Loucy (cell line): Measurements from ENCODE around the gene ADAMTS2.

Source experiments
- H2AFZ ChIP-seq: fragments of 200-600 bp; sonication (generic); 2 replicates; pipeline ENCODE4 v1.6.0; 2016; ENCODE audit warnings: antibody characterized with exemption, mild to moderate bottlenecking, low read length, moderate library complexity
- H3F3A ChIP-seq: fragments of 200-600 bp; 2 replicates; pipeline ENCODE4 v1.6.0; 2016; ENCODE audit warnings: antibody characterized with exemption, low read depth, mild to moderate bottlenecking
- H3K27me3 ChIP-seq: fragments of 200-600 bp; sonication (generic); 2 replicates; pipeline ENCODE4 v1.6.1; 2014; ENCODE audit warnings: low read length, mild to moderate bottlenecking; ENCODE audit not compliant: insufficient read depth, poor library complexity, severe bottlenecking
- H3K36me3 ChIP-seq: fragments of 200-600 bp; sonication (generic); 2 replicates; pipeline ENCODE4 v1.6.1; 2016; ENCODE audit warnings: low read length; ENCODE audit not compliant: insufficient read depth
- H3K4me1 ChIP-seq: fragments of 200-600 bp; sonication (generic); 2 replicates; pipeline ENCODE4 v1.5.1; 2014; ENCODE audit warnings: low read length, mild to moderate bottlenecking; ENCODE audit not compliant: insufficient read depth, poor library complexity, severe bottlenecking
- H3K4me2 ChIP-seq: fragments of 200-600 bp; sonication (generic); 2 replicates; pipeline ENCODE4 v1.6.0; 2014; ENCODE audit warnings: antibody characterized with exemption, low read length, low read depth, mild to moderate bottlenecking; ENCODE audit not compliant: poor library complexity, severe bottlenecking
- H3K4me3 ChIP-seq: fragments of 200-600 bp; sonication (generic); 2 replicates; pipeline ENCODE4 v1.5.1; 2014; ENCODE audit warnings: low read length, mild to moderate bottlenecking, mixed read lengths; ENCODE audit not compliant: poor library complexity, severe bottlenecking
- H3K79me2 ChIP-seq: fragments of 200-600 bp; sonication (generic); 2 replicates; pipeline ENCODE4 v1.6.1; 2014; ENCODE audit warnings: low read length; ENCODE audit not compliant: insufficient read depth
- H3K9ac ChIP-seq: fragments of 200-600 bp; sonication (generic); 2 replicates; pipeline ENCODE4 v1.6.0; 2014; ENCODE audit warnings: mild to moderate bottlenecking, low read depth, low read length, moderate library complexity; ENCODE audit not compliant: poor library complexity, severe bottlenecking
- H3K9me2 ChIP-seq: fragments of 200-600 bp; sonication (generic); replicated peaks from 2 replicates; pipeline ENCODE4 v1.6.1; 2016; ENCODE audit warnings: low read depth, low read length, mixed read lengths
- H3K9me3 ChIP-seq: fragments of 200-600 bp; sonication (generic); 2 replicates; pipeline ENCODE4 v1.6.1; 2014; ENCODE audit warnings: mild to moderate bottlenecking, antibody characterized with exemption, low read length, low read depth; ENCODE audit not compliant: insufficient read depth
- H4K20me1 ChIP-seq: fragments of 200-600 bp; sonication (generic); 2 replicates; pipeline ENCODE4 v1.6.0; 2014; ENCODE audit warnings: antibody characterized with exemption, low read length, mild to moderate bottlenecking; ENCODE audit not compliant: insufficient read depth, poor library complexity, severe bottlenecking
- EZH2phosphoT487 ChIP-seq: fragments of 200-600 bp; IDR thresholded peaks from 2 replicates; pipeline ENCODE4 v1.6.1; 2018; ENCODE audit warnings: antibody characterized with exemption, mild to moderate bottlenecking, moderate library complexity, borderline replicate concordance
- TF ChIP-seq, protein P1 (sequence below): fragments of 200-600 bp; sonication (generic); conservative IDR thresholded peaks from 2 replicates; pipeline ENCODE4 v1.5.1; 2014; ENCODE audit warnings: mild to moderate bottlenecking, antibody characterized with exemption, low read length

Gene ADAMTS2

GRCh38 chr5:179315356-179315890 lies 29.8 kb downstream of the ADAMTS2 start:
- Histone ChIP-seq H3K79me2 (no peaks in the 10 kb centered on the region), H3K4me2 (no peak overlapping the region), H3K9ac (no peak overlapping the region)

DNA sequence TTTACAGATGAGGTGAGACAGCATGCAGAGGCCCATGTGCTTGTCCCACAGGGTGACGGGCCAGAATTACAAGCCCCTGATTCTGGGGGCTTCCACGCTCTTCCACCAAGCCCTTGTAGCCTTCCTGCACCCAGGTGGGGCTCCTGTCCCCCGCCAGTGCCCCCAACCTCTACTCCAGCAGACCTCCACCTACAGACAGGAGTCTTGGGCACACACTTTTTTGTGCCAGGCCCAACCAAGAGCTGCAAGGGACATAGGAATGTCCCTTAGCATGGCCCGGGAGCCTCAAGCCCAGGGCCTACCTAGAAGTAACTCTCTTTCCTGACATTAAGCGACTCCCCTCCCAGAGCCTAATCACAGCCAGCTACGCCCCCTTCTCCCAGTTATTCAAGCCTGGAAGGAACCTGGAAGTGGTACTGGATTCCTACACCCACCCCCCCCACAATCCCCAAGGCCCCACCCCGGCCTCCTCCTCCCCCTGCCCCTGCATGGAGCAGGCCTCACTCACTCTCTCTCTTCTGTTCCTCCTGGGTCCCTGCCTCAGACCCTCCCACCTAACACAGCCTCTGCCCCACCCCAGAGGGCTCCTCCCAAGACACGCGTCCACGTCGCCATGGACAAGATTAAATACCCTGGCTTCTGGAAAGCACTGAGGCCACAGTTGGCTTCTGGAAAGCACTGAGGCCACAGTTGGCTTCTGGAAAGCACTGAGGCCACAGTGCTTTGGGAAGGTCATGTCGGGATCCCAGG lies 30.5 kb downstream of the ADAMTS2 start:
- Histone ChIP-seq H4K20me1 (no peaks in the 10 kb centered on the region), H3K36me3 (no peaks in the 10 kb centered on the region), H3K4me1 (no peaks in the 10 kb centered on the region), H3K27me3 (no peaks in the 10 kb centered on the region), H2AFZ (no peak overlapping the region), H3K79me2 (no peaks in the 10 kb centered on the region), H3K9me2 (no peaks in the 10 kb centered on the region), H3F3A (no peaks in the 10 kb centered on the region), H3K4me2 (no peak overlapping the region), H3K4me3 (no peak overlapping the region), H3K9ac (no peak overlapping the region), H3K9me3 (no peaks in the 10 kb centered on the region)
- TF ChIP-seq EZH2phosphoT487 = no peak
- TF ChIP-seq, protein P1, sequence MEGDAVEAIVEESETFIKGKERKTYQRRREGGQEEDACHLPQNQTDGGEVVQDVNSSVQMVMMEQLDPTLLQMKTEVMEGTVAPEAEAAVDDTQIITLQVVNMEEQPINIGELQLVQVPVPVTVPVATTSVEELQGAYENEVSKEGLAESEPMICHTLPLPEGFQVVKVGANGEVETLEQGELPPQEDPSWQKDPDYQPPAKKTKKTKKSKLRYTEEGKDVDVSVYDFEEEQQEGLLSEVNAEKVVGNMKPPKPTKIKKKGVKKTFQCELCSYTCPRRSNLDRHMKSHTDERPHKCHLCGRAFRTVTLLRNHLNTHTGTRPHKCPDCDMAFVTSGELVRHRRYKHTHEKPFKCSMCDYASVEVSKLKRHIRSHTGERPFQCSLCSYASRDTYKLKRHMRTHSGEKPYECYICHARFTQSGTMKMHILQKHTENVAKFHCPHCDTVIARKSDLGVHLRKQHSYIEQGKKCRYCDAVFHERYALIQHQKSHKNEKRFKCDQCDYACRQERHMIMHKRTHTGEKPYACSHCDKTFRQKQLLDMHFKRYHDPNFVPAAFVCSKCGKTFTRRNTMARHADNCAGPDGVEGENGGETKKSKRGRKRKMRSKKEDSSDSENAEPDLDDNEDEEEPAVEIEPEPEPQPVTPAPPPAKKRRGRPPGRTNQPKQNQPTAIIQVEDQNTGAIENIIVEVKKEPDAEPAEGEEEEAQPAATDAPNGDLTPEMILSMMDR = no peak

More at GRCh38 chr5:179315356-179315890, 29.8 kb downstream of the ADAMTS2 start:
- Histone ChIP-seq H3K4me1 (no peaks in the 10 kb centered on the region), H4K20me1 (no peaks in the 10 kb centered on the region), H3K9me2 (no peaks in the 10 kb centered on the region), H2AFZ (no peak overlapping the region), H3K4me3 (no peak overlapping the region), H3K36me3 (no peaks in the 10 kb centered on the region), H3F3A (no peaks in the 10 kb centered on the region), H3K27me3 (no peaks in the 10 kb centered on the region), H3K9me3 (no peaks in the 10 kb centered on the region)
- no peak for TF ChIP-seq EZH2phosphoT487

DNA sequence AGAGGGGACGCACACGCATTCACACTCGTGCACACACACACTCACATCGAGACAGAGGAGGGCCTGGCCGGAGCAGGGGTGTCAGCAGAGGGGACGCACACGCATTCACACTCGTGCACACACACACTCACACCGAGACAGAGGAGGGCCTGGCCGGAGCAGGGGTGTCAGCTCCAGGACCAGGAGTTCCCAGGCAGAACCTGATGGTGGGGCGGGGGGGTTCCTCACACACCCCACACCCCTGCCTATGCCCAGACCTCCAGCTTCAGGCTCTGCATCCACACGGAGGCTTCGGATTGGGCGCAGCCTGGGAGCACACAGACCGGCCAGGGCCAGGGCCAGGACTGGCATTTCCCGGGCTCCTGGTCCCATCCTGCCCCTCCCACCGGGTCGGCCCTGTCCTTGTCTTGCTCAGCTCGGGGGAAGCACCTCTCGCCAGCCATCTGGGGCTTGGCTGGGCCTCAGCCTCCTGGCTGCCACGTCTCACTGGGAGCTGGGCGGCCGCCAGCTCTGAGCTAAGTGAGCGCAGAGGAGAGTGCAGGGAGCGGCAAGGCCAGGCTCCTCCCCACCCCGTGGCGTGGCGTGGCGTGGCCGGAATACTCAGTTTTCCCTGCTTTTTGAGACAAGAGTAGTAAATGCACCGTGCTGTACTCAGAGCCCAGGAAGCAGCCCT lies 31.3 kb downstream of the ADAMTS2 start:
- no peak overlapping the region for H3K9ac ChIP-seq
- no peaks in the 10 kb centered on the region for H3K27me3 ChIP-seq
- no peaks in the 10 kb centered on the region for H4K20me1 ChIP-seq
- H3K36me3 ChIP-seq = no peaks in the 10 kb centered on the region
- H3K9me2 ChIP-seq = no peaks in the 10 kb centered on the region
- no peaks in the 10 kb centered on the region for H3K4me1 ChIP-seq
- H3K4me3 ChIP-seq = no peak overlapping the region
- TF ChIP-seq, protein P1 = no peak
- TF ChIP-seq EZH2phosphoT487 = no peak
- no peaks in the 10 kb centered on the region for H3F3A ChIP-seq
- no peaks in the 10 kb centered on the region for H3K79me2 ChIP-seq
- no peaks in the 10 kb centered on the region for H3K9me3 ChIP-seq
- H2AFZ ChIP-seq = no peak overlapping the region
- no peak overlapping the region for H3K4me2 ChIP-seq
